NCI-H748 treated with DMSO at 0.1 percent for 48 hours (cell line): ENCODE results near the gene IGSF21.

Source experiments
- DNase-seq: peaks from one replicate; lab custom pipeline; 2025; lab: John Stamatoyannopoulos, UW

The IGSF21 gene

DNA sequence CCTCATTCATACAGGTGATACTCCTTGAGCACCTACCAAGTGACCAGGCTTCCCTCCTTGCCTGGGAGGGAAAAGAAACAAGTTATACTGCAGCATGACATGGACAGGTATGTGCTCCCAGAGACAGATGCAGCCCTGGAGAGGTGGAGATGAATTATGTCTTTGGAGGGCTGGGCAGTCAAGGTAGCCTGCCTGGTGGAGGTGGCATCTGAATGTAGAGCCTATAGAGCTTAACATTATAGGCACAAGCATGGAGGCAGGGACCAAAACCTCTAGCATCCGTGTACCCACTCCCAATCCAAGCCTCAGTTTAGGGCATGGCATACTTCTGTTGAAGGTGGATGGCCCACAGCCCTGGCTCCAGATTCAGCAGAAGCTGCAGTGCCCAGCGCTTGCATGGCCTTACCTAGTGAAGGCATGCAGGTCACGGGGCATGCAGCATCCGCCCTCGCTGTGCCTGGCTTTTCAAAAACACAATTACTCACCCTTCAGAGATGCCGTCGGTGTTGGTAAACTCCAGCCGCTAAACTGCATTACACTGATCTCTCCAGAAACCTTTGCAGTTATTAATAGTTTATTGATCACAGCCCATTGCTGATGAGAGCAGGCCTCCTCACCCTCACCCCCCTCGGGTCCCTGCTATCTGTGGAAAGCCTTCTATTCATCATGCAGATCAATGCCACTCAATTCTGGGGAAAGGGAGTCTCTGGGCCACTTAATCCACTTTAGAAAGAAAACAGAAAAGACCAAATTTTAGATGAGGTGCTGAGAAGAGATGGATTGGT, 222.1 kb downstream of the IGSF21 start:
- DNase-seq, result no peak

DNA sequence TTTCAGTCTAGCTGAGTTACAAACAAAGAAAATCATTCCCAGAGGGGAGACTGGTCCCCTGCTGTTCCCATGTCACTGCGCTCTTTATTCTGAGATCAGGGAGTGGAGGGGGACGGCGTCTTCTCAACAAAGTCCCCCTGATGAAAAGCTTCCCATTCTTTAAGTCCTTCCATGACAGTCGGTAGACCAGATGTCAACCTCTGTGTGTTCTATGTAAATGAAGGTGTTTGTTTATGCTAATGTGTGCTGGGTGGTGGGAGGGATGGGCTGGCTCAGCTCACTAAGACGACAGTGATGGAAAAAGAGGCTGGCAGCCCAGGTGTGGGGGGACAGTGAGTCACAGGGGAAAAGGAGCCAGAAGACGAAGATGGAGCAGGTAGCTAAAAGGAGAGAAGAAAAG, 225.0 kb downstream of the IGSF21 start:
- peak; percentile 21 for DNase-seq

DNA sequence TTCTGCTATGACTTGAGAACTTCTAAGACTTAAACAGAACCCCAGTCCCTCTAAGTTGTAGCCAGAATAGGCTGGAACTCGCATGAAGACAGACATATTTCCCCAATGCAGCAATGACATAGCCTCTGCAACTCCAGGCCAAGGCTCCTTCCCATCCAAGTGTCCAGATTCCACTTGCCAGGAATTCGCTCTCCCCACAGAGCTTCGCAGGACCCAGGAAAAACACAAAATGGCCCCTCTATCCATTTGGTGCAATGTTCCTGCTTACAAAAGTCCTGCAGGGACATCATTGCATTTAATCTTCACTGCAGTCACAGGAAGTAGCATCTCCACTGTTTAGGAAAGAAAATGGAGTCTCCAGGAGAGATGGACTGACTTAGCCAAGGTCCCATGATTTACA, 225.6 kb downstream of the IGSF21 start:
- DNase-seq, result no peak

DNA sequence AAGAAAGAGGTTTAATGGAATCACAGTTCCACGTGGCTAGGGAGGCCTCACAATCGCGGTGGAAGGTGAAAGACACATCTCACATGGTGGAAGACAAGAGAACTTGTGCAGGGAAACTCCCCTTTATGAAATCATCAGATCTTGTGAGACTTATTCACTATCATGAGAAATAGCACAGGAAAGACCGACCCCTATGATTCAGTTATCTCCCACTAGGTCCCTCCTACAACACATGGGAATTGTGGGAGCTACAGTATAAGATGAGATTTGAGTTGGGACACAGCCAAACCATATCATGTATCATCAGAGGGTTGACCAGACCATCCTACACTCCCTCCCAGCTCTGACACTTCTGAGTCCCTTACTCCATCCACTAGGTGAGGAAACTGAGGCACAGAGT, 229.2 kb downstream of the IGSF21 start:
- DNase-seq, result no peak

DNA sequence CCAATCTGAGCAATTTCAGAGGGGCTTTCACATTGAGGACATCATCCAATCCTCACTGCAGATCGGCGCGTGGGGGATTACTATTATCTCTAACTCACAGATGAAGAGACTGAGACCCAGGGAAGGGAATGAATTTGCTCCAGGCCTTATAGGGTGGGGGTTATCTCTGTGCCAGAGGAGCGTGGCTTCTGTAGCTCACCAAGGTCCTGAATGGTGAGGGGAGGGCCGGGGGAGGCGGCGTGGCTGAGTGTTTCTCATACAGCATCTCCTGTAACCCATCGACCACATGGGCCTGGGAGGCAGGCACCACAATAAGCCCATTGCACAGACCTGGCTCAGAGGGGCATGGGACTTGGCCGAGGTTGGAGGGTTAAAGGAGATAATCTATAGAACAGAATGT, 230.2 kb downstream of the IGSF21 start:
- DNase-seq, result no peak

DNA sequence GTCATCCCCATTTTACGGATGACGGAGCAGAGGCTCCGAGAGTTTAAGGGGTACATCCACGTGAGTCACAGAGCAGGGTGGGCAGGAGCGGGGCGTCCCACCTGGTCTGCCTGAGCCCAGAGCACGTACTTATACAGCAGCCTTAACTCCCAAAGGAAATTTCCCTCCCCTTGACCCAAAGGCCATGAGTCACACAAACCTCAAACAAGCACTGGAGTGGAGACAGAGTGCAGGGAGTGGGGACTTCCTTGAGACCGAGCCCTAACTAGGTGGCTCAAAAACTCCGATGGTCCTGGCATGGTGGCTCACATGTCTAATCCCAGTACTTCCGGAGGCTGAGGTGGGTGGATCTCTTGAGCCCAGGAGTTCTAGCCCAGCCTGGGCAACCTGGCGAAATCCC, 231.6 kb downstream of the IGSF21 start:
- DNase-seq, result no peak

DNA sequence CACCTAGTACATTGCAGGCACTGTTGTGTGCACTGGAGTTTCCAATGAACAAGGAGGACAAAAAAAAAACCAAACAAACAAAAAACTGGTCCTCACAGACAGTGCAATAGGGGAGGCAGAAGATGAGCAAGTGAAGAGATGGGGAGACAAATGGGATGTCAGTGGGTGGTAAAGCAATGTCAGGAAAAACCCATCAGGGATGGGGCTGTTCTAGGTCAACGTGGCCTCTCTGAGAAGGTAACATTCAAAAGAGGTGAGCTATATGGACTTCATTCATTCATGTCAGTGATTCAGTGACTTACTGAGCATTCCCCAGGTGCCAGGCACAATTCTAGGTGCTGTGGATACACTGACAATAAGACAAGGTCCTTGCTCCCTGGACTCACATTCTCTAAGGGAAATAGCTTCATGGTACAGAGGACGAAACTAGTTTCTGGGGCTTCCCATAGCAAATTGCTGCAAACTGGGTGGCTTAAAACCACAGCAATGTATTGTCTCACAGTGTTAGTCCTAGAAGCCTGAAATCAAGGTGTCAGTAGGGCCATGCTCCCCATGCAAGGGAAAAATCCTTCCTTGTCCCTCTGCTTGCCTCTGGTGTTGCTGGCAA, 232.7 kb downstream of the IGSF21 start:
- no peak for DNase-seq

DNA sequence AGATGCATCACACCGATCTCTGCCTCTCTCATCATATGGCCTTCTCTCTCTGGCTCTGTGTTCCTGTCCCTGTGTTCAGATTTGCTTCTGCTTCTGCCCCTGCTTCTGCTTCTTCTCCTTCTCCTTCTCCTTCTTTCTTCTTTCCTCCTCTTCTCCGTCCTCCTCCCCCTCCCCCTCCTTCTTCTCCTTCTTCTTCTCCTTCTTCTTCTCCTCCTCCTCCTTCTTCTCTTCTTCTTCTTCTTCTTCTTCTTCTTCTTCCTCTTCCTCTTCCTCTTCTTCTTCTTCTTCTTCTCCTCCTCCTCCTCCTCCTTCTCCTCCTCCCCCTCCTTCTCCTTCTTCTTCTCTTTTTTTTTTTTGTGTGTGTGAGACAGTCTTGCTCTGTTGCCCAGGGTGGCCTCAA, 233.2 kb downstream of the IGSF21 start:
- no peak for DNase-seq

DNA sequence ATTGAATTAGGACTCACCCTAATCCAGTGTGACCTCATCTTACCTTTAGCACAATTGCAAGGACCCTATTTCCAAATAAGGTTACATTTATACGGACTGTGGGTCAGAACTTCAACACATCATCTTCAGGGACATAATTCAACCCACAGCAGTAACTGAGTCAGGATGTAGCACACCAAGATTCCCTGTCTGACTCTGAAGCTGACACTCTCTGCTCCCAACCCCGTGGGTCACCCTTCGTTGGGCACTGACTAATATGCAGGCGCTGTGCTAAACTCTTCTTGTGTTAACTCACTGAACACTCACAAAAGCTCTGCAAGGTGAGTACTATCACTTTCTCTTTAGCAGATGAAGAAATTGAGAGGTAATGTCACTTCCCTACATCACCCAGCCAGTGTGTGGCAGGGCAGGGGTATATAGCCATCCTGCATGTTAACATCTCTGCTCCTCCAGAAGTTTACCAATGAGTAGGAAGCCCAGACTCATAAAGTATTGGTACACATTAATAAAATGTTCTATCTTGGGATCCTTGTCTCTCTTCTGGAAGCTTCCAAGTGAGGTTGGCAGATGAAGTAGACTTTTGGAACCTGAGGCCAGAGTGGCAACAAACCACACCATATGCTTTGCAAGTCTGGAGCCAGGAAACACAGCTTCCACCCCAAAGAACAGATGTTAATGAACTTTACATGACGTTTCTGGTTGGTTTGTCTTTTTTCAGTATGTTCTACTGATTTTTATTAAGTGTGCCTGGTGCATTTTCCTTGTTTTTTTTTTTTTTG, 233.9 kb downstream of the IGSF21 start:
- no peak for DNase-seq

DNA sequence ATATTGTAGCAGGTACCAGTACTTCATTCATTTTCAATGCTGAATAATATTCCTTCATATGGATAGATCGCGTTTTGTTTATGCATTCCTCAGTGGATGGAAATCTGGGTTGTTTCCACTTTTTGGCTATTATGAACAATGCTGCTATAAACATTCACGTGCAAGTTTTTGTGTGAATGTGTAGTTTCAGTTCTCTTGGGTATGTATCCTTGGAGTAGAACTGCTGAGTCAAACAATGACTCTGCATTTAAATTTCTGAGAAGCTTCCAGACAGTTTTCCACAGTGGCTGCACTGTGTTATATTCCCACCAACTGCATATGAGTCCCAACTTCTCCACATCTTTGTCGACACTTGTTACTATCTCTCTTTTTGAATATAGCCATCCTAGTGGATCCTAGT, 235.1 kb downstream of the IGSF21 start:
- no peak for DNase-seq

DNA sequence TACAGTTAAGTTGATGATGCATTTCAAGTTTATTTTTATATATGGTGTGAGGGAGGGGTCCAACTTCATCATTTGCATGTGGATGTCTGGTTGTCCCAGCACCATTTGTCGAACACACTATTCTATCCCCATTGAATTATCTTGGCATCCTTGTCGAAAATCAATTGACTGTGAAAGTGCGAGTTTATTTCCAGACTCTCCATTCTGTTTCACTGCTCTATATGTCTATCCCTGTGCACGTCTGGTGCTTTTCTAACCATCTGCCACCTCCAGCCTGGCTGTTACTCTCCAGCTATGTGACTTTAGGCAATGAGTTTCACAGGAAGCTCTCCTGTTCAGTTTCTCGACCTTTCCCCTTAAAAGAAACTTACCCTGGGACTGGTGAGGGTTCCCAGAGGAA, 236.0 kb downstream of the IGSF21 start:
- no peak for DNase-seq

DNA sequence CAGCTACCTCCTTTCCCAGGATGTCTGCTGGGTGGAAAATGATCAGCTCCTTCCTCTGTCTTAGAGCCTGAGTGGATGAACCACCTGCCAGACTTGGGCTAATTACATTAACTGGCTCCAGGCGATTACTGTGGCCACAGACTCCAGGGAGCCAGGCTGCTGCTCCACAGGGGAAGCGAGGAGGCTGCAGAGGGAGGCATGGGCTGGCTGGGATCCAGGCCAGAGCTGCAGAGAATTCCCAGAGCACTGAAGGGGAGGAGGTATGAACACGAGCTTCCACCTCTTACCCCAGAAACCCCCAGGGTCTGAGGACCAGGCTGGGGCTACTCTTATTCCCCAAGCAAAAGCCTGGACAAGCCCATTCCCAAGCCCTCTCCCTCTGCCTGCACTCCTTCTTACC, 237.2 kb downstream of the IGSF21 start:
- peak; percentile 18 for DNase-seq

DNA sequence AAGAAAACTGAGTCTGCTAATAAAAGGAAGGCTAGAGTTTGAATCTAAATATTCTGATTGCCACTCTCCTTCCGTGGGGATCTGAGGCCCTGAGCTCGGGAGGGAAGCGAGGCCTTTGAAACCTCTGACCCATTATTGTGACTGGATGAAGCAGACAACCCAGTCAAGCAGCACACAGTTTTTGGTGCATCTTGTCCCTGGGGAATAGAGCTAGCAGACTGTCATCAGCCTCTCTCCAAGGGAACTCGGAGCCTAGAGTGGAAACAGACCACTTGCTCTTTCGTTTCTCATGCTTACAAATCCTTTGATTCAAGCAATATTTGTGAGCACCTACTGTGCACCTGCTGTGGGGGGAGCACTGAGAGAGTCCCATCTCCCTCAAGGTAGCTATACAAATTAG, 240.0 kb downstream of the IGSF21 start:
- no peak for DNase-seq

DNA sequence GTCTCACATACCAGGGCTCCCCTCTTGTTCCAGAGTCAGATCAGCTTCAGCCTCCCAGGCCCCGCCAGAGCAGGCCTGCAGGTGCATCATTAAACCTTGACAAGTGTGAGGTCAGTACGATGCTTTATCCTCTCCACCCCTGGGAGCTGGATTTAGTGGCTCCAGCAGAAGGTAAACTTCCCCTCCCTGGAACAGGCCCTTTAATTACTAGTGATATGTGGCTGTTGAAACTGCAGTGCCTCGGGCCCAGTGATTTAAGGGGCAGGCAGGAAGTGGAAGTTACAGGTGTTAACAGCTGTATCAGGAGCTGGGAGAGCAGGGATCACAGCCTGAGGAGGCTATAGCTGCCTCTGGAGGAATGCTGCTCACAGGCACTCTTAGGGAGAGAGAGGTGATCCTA, 240.8 kb downstream of the IGSF21 start:
- DNase-seq, result peak; percentile 28

DNA sequence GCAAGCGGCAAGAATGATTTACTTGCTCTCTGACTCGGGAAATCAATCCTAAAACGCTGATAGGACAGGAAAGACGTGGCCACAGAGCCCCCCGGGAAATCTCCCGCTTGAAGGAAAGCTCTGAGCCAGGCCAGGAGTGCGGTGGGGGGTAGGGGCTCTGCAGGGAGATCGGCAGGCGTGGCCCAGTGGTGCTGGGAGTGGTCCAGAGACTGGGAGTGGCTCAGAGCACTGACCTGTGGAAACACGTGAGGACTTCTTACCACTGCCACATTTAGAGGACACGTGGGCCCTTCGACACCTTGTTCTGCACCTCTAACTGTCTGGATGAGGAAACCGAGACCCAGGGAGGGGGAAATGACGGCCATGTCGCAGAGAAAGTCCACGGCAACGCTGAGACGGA, 243.1 kb downstream of the IGSF21 start:
- no peak for DNase-seq

DNA sequence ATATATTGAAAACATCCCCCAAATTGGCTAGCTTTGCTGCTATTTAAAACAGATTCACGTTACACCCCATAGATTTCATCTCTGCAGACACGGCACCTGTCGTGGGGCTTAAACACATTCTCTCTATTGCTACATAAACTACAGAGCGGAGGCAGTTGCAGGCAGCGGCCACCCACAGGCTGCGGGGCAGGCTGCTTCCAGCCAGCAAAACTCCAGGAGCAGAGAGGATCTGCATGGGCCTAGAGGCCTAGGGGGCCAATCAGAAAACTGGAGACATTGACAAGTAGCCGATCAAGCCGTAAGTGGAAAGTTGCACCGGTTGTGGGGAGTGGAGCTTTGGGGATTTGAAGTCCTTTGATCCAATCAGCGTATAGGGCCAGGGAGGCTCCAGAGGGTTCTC, 244.1 kb downstream of the IGSF21 start:
- DNase-seq, result no peak

DNA sequence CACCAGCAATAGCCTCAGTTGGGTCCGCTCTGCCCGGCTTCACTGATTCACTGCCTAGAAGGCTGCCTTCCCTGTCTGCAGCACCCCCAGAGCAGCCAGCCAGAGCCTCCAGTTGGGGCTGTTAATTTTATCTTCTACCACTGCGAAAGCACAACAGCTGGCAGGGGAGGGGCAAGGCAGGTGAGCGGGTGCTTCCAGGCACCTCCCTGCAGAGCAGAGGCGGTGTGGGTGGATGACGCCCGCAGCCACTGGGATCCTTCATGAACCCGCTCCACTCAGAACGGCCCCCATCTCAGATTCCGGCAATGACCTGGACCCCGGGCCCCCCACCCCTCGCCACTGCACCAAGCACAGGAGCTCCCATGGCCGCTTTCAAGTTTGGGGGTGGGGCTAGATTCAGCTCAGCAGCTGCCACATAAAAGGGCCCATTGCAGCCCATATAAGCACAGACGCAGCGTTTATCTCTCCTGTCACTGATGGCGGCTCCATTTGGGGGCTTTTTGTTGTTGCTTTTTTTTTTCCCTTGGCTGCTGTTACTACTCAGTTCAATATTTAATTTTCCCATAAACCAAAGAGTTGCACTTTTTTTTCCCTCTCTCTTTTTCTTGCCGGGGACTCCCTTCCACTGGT, 245.2 kb downstream of the IGSF21 start:
- no peak for DNase-seq

DNA sequence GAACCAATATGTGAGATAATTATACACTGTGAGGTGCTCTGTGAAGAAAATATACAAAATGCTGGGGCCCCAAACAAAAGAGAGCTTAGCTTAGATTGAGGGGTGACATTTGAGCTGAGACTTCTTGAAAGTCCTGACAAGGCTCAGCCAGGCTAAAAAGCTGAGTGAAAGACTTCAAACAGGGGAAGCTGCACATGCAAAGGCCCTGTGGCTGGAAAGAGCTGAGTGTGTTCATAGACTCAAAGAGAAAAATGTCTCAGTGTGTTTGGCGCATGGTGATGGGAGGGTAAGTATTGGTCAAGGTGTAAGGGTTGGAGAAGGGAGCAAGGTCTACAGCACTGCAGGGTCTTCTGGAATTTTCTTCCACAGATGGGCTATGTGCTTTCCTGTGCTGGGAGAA, 245.9 kb downstream of the IGSF21 start:
- no peak for DNase-seq

DNA sequence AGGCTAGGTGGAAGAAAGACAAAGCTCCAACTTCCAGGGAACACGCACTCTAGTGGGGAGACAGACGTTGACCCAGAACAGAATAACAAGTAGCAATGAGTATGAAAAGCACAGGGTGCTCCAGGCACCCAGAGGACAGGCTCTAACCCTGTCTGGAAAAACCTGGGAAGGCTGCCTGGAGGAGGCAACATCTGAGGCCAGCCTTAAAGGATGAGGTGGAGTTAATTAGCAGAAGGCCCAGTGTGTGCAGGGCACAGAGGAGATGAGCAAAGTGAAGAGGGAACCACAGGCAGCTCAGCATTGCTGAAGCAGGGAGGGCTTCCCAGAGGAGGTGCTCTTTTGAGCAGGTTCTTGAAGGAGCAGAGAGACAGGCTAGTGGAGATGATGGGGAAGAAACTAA, 246.4 kb downstream of the IGSF21 start:
- DNase-seq, result no peak

DNA sequence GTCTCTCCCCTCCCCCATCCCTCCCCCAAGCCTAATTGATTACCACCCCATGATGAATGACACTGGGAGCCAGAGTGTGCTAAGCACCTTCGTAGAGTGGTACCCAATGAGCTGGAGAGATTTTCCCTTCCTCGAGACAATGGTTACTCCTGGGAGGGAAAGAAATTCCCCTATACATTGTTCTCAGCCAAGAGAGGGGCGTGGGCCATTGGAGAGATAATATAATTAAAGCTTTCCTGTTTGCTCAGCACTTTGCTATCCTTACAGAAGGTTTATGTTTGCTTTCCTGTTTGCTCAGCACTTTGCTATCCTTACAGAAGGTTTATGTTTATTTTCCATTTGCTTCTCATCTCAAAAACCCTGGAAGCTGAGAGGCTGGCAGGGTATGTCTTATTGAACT, 247.0 kb downstream of the IGSF21 start:
- DNase-seq, result peak; percentile 73

DNA sequence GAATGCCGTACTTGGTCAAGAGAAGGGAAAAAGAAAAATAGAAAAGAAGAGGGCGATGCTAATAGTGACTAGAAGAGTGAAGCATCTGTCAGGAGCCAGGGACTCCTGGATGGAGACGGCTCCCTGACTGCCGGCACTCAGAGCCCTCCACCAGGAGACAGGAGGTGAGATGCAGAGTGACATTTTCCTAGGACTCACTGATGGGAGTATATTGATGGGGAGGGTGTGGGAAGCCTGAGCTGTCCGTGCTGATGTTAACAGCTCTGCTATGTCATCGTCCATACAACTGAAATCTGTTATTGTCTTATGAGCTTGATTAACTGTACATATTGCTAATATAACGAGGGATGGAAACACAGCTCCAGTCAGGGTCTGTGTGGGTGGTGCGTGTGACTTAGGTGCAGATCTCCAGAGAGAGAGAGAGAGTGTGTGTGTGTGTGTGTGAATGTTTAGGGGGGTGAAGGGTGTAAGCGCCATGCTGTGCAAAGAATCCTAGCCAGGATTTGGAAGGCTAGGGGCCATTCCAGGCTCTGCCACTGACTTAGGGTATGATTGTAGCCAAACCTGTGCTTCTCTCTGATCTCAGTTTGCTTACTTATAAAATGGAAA, 250.1 kb downstream of the IGSF21 start:
- DNase-seq, result no peak

DNA sequence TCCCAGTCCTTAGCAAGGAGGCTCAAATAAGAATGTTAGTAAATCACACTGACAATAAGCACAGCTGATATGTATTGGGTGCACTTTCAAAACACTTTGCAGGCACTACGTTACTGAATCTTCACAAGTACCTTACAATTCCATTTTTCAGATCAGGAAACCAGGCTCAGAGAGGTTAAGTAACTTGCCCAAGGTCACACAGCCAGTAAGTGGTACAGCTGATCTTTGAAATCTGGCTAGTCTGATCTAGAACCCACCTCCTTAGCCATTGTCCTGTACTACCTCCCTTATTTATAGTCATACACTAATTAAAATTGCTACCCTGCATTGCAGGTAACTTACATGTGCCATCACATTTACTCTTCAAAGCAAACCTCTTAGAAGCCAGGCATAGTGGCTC, 251.0 kb downstream of the IGSF21 start:
- DNase-seq, result no peak
